PFSK-1 (cell line): ENCODE results near the gene ICOS.

Experiments used
- POLR2AphosphoS5 ChIP-seq: IDR thresholded peaks from 2 replicates; pipeline ENCODE4 v1.6.1; 2012; ENCODE audit warnings: low read depth, mild to moderate bottlenecking, control low read depth, low read length, moderate library complexity
- SIN3A ChIP-seq: IDR thresholded peaks from 2 replicates; pipeline ENCODE4 v1.6.1; 2012; ENCODE audit warnings: mild to moderate bottlenecking, low read length, moderate library complexity, borderline replicate concordance; ENCODE audit not compliant: insufficient read depth
- TAF1 ChIP-seq: IDR thresholded peaks from 2 replicates; pipeline ENCODE4 v1.6.1; 2012; ENCODE audit warnings: low read length, control low read depth, borderline replicate concordance; ENCODE audit not compliant: insufficient read depth
- TF ChIP-seq, protein P1 (sequence below), 2 experiments: IDR thresholded peaks; 2 replicates each; pipeline versions ENCODE4 v1.6.1 to v1.8.0; 2011 to 2012; ENCODE audit warnings: low read depth in 2 of 2, low read length in 2 of 2, control low read depth in 1 of 2, inconsistent platforms in 1 of 2, mild to moderate bottlenecking in 1 of 2, moderate library complexity in 1 of 2; ENCODE audit not compliant: insufficient read depth in 1 of 2

DNA sequence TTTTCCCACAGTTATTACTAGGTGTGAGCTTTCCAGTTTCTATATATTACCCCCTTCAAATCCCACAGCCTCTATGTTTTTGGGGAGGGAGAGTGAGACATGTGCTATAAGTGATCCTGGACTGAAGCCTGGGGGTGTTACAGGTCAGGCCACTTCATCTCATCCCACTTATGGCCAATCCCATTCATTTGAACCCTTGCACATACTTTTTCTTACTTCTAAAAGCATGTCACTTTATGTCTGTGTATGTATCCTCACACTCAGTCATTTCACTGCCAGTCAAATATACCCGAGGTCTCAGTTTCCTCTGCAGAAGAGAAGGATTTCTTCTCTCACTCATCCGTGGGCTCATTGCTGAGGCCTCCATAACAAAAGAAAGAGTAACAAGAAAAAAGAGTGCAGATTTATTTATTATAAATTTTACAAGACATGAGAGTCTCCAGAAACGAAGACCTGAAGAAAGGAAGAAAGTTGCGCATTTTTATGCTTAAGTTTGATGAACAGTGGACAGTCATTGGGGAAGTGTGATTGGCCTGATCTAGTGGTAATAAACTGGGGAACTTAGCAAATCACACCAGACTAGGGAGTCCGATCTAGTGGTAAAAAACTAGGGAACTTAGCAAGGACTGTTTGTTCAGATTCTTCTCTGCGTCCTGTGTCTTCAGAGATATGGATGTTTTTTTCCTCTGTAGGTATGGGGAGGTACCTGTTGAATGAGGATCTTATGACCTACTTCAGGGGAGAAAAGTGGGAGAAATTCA, 52.1 kb downstream of the ICOS start:
- TF ChIP-seq POLR2AphosphoS5 (no peak), TAF1 (no peak), SIN3A (no peak)
- TF ChIP-seq, protein P1, sequence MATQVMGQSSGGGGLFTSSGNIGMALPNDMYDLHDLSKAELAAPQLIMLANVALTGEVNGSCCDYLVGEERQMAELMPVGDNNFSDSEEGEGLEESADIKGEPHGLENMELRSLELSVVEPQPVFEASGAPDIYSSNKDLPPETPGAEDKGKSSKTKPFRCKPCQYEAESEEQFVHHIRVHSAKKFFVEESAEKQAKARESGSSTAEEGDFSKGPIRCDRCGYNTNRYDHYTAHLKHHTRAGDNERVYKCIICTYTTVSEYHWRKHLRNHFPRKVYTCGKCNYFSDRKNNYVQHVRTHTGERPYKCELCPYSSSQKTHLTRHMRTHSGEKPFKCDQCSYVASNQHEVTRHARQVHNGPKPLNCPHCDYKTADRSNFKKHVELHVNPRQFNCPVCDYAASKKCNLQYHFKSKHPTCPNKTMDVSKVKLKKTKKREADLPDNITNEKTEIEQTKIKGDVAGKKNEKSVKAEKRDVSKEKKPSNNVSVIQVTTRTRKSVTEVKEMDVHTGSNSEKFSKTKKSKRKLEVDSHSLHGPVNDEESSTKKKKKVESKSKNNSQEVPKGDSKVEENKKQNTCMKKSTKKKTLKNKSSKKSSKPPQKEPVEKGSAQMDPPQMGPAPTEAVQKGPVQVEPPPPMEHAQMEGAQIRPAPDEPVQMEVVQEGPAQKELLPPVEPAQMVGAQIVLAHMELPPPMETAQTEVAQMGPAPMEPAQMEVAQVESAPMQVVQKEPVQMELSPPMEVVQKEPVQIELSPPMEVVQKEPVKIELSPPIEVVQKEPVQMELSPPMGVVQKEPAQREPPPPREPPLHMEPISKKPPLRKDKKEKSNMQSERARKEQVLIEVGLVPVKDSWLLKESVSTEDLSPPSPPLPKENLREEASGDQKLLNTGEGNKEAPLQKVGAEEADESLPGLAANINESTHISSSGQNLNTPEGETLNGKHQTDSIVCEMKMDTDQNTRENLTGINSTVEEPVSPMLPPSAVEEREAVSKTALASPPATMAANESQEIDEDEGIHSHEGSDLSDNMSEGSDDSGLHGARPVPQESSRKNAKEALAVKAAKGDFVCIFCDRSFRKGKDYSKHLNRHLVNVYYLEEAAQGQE (IDR thresholded peaks at IDR 0.05; ENCODE audit: insufficient read depth in 1 of 2, low read depth in 2 of 2, low read length in 2 of 2): no peak
